Natural killer cell (primary cell): ENCODE data around the gene MZF1. TPM values are rescaled to one million over a fixed set of nuclear protein-coding genes. Genes with fewer than 3 reads are reported as not detected.
"Not testable (repeated sequence)": the region's sequence is repeated elsewhere in the genome, so short reads cannot be mapped to it uniquely, and the experiment has no call there.

Experiments used
- ATAC-seq, 3 donors: fragments of 150-1000 bp in 2 of 3; fragments of 200-7000 bp in 1 of 3; cut with Tn5 transposase; 1 replicate in 1 of 3; 2 replicates in 2 of 3; pipeline ENCODE4 v1.10.0; 2021; ENCODE audit warnings: mild to moderate bottlenecking in 2 of 3, moderate library complexity in 2 of 3
- DNase-seq, 2 donors: peaks; one replicate each; pipeline versions ENCODE4 v3.0.0 to v3.0.0-alpha.2; 2013 to 2021; ENCODE audit warnings: mixed read lengths in 1 of 2
- H3K27ac ChIP-seq: one replicate; pipeline ENCODE4 v1.5.1; 2013; ENCODE audit warnings: mild to moderate bottlenecking, low read length
- H3K27me3 ChIP-seq: one replicate; pipeline ENCODE4 v1.6.1; 2013; ENCODE audit warnings: low read length; ENCODE audit not compliant: control insufficient read depth, insufficient read depth
- H3K36me3 ChIP-seq: one replicate; pipeline ENCODE4 v1.6.1; 2013; ENCODE audit warnings: low read length; ENCODE audit not compliant: control insufficient read depth, insufficient read depth
- H3K4me1 ChIP-seq: one replicate; pipeline ENCODE4 v1.6.1; 2013; ENCODE audit warnings: low read length; ENCODE audit not compliant: control insufficient read depth, insufficient read depth
- H3K4me3 ChIP-seq: one replicate; pipeline ENCODE4 v1.5.1; 2013; ENCODE audit warnings: low read length
- H3K9me3 ChIP-seq: one replicate; pipeline ENCODE4 v1.6.1; 2013; ENCODE audit warnings: low read length; ENCODE audit not compliant: control insufficient read depth, insufficient read depth
- H3K27ac Mint-ChIP-seq, 2 donors: one replicate each; pipeline ENCODE4 v1.8.0; 2022; ENCODE audit warnings: mild to moderate bottlenecking in 2 of 2, mixed read lengths in 2 of 2, moderate library complexity in 1 of 2
- H3K27me3 Mint-ChIP-seq, 2 donors: one replicate each; pipeline ENCODE4 v1.8.0; 2022; ENCODE audit warnings: low read depth in 2 of 2, mixed read lengths in 2 of 2
- H3K36me3 Mint-ChIP-seq: one replicate; pipeline ENCODE4 v1.8.0; 2022; ENCODE audit warnings: mixed read lengths
- H3K4me1 Mint-ChIP-seq, 2 donors: one replicate each; pipeline ENCODE4 v1.8.0; 2022; ENCODE audit warnings: mixed read lengths in 2 of 2
- H3K4me3 Mint-ChIP-seq: one replicate; pipeline ENCODE4 v1.8.0; 2022; ENCODE audit warnings: mild to moderate bottlenecking, moderate library complexity, mixed read lengths
- H3K9me3 Mint-ChIP-seq, 2 donors: one replicate each; pipeline ENCODE4 v1.8.0; 2022; ENCODE audit warnings: mixed read lengths in 2 of 2
- CTCF ChIP-seq: fragments of 200-600 bp; IDR thresholded peaks from one replicate; pipeline ENCODE4 v1.8.0; 2022; ENCODE audit warnings: antibody characterized with exemption
- WGBS: methylation state at CpG from one replicate; pipeline ENCODE4 v1.1.7; 2013; ENCODE audit warnings: missing lambda C conversion rate; ENCODE audit not compliant: insufficient coverage; 5-methylcytosine and 5-hydroxymethylcytosine counted together
- intact Hi-C: fragments of 100-400 bp; cut with micrococcal nuclease; formaldehyde crosslinking; loops from one replicate; pipeline ENCODE4 v1.14.2; 2022
- total RNA-seq, 4 donors: library from RNA; stranded (reverse); fragments of 120-200 nt in 1 of 4; gene quantifications; one replicate each; pipeline versions ENCODE4 v1.2.3 to v1.2.4, GENCODE V29; 2013 to 2022

Gene MZF1
- total RNA-seq, 3 donors from 2014 or later (not counting 1 experiment from before 2014, with no cell fraction given) = 24.9 to 40.1 (median 37.3) TPM

- Mint-ChIP-seq H3K4me3 (peak overlapping the region; percentile 98), H3K27ac (peak overlapping the region; percentile 99), H3K9me3 (no peaks in the 10 kb centered on the region), H3K36me3 (no peaks in the 10 kb centered on the region), H3K27me3 (peaks cover 6 to 7% of the 10 kb centered on the region in 2 donors), H3K4me1 (peaks cover 31 to 34% of the 10 kb centered on the region in 2 donors)
- no peaks in the 10 kb centered on the region for H3K9me3 ChIP-seq
- peak overlapping the region; percentile 51 for H3K4me3 ChIP-seq
- no peak for TF ChIP-seq CTCF
- peaks cover 36% of the 10 kb centered on the region for H3K36me3 ChIP-seq
- WGBS = under 1% methylated on average over 92 of the region's 92 CpGs
- DNase-seq = peak in 1 of 2 donors; percentile 91
- H3K27ac ChIP-seq = peak overlapping the region; percentile 93
- no peaks in the 10 kb centered on the region for H3K27me3 ChIP-seq
- ATAC-seq = peak; percentile 39 to 67 (median 55)
- peaks cover 27% of the 10 kb centered on the region for H3K4me1 ChIP-seq
- intact Hi-C loops = loop anchor here (1.0 kb wide), 3 partner anchors 11 to 45 kb away; partner anchors contain the start of genes CHMP2A and MZF1
These were observed 28.4 kb downstream of the MZF1 start for GRCh38 chr19:58544591-58545285.

- peak within 1 kb of the TSS; percentile 93 for H3K27ac ChIP-seq
- no peak for TF ChIP-seq CTCF
- peaks cover 31 to 34% of the 10 kb centered on the region in 2 donors for H3K4me1 Mint-ChIP-seq
- H3K4me3 Mint-ChIP-seq = peak within 1 kb of the TSS; percentile 98
- ATAC-seq (peak; percentile 85 to 94 (median 86)), DNase-seq (peak; percentile 100)
- WGBS = under 1% methylated on average over 73 of the region's 73 CpGs
- peaks cover 2% of the 10 kb centered on the region for H3K27me3 ChIP-seq
- peak within 1 kb of the TSS; percentile 99 for H3K27ac Mint-ChIP-seq
- no peaks in the 10 kb centered on the region for H3K9me3 ChIP-seq
- H3K27me3 Mint-ChIP-seq = peaks cover 6 to 12% of the 10 kb centered on the region in 2 donors
- H3K4me3 ChIP-seq = peak within 1 kb of the TSS; percentile 51
- peaks cover 27% of the 10 kb centered on the region for H3K4me1 ChIP-seq
- peaks cover 29% of the 10 kb centered on the region for H3K36me3 ChIP-seq
- H3K9me3 Mint-ChIP-seq = no peaks in the 10 kb centered on the region
- intact Hi-C loops = loop anchor here (1.0 kb wide), 3 partner anchors 11 to 45 kb away; partner anchors contain the start of genes CHMP2A and MZF1
- no peaks in the 10 kb centered on the region for H3K36me3 Mint-ChIP-seq
These were observed 29.1 kb downstream of the MZF1 start, which contains the start of gene TRIM28 for GRCh38 chr19:58543826-58544590. TSS of gene TRIM28 (plus strand) at chr19:58544064. CDS start at chr19:58544758, 694 bp downstream.

- Mint-ChIP-seq H3K27ac (peak overlapping the region; percentile 99), H3K4me1 (peaks cover 31 to 45% of the 10 kb centered on the region in 2 donors), H3K27me3 (peaks cover 6 to 18% of the 10 kb centered on the region in 2 donors)
- intact Hi-C loops, H3K27me3 ChIP-seq, H3K36me3 Mint-ChIP-seq, H3K4me3 ChIP-seq, H3K4me3 Mint-ChIP-seq, H3K9me3 Mint-ChIP-seq, H3K9me3 ChIP-seq, ATAC-seq, H3K27ac ChIP-seq: not testable (repeated sequence)
- Histone ChIP-seq H3K4me1 (peaks cover 39% of the 10 kb centered on the region), H3K36me3 (peaks cover 17% of the 10 kb centered on the region)
- WGBS = 92% methylated on average over 17 of the region's 18 CpGs
- peak in 1 of 2 donors; percentile 12 for DNase-seq
These were observed 30.3 kb downstream of the MZF1 start for GRCh38 chr19:58542641-58543372.

GRCh38 chr19:58539169-58539559, 34.0 kb downstream of the MZF1 start:
- H3K27ac ChIP-seq, DNase-seq, H3K9me3 Mint-ChIP-seq, intact Hi-C loops, H3K4me3 ChIP-seq, H3K4me3 Mint-ChIP-seq, H3K36me3 Mint-ChIP-seq, ATAC-seq, H3K36me3 ChIP-seq, H3K27me3 ChIP-seq, H3K9me3 ChIP-seq: not testable (repeated sequence)
- Mint-ChIP-seq H3K27ac (peak overlapping the region in 1 of 2 donors; percentile 68), H3K4me1 (peaks cover 8 to 20% of the 10 kb centered on the region in 2 donors), H3K27me3 (peaks cover 6 to 18% of the 10 kb centered on the region in 2 donors)
- H3K4me1 ChIP-seq = peaks cover 21% of the 10 kb centered on the region
